ENCODE data around the gene APOL1. TPM values are rescaled to one million over a fixed set of nuclear protein-coding genes. Genes with fewer than 3 reads are reported as not detected.

The APOL1 gene
- total RNA-seq, 2 experiments from 2014 or later: 6.4 to 7.3 TPM

- Histone ChIP-seq H3K36me3 (ENCODE audit: insufficient read depth, low read length) (peaks cover 99% of the 10 kb centered on the region), H3K4me1 (ENCODE audit: insufficient read depth, low read length) (peaks cover 14% of the 10 kb centered on the region), H3K9me3 (ENCODE audit: control insufficient read depth in 1 of 2, insufficient read depth in 1 of 2, low read length in 2 of 2) (no peaks in the 10 kb centered on the region), H3K27ac (ENCODE audit: low read depth in 1 of 2, low read length in 2 of 2) (no peak overlapping the region), H3K27me3 (ENCODE audit: control insufficient read depth in 1 of 2, insufficient read depth in 2 of 2, low read length in 2 of 2) (no peaks in the 10 kb centered on the region), H3K4me3 (ENCODE audit: low read length) (no peak overlapping the region)
- no peak for TF ChIP-seq CTCF (IDR thresholded peaks at IDR 0.05)
- Mint-ChIP-seq H3K27ac (no peak overlapping the region), H3K36me3 (ENCODE audit: low read depth) (peaks cover 99% of the 10 kb centered on the region), H3K4me1 (ENCODE audit: low read depth) (peaks cover 19% of the 10 kb centered on the region), H3K27me3 (no peaks in the 10 kb centered on the region), H3K4me3 (no peak overlapping the region), H3K9me3 (no peaks in the 10 kb centered on the region)
- intact Hi-C loops (cut with DNase I, micrococcal nuclease): loop anchor here in 1 of 2 experiments (5.0 kb wide), 1 partner anchor 35 kb away; no protein-coding TSS in a partner anchor
- ATAC-seq (ENCODE audit: poor library complexity) (no peak), DNase-seq (no peak)
- CTCF ChIA-PET: interaction anchor here (0.6 to 7.9 kb wide), 9 partner anchors 8 to 199 kb away, joined by 3 to 60 read pairs (median 5); no protein-coding TSS in a partner anchor
- POLR2A ChIA-PET: interaction anchor here (0.6 to 2.4 kb wide), 9 partner anchors 9 to 172 kb away, joined by 3 to 7 read pairs (median 5); partner anchors contain the start of genes APOL2 and MYH9
These were observed 49.6 kb downstream of the APOL1 start for GRCh38 chr22:36302439-36303114.

DNA sequence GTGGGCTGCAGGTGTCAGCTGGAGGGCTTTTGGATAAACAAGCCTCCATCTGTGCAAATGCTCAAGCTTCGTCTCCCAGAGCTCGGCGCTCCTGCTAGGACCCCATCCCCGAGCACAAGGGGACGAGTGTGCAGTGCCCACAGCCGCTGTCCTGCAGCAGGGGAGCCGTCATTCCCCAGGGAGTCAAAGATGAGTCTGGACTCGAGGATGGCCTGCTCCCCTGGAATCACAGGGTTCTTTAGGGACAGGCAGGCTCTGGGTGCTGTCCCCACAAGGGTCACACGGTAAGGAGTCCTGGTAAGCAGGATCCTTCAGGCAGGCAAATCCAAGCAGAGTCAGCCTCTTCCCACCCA lies 50.2 kb downstream of the APOL1 start:
- TF ChIP-seq CTCF (IDR thresholded peaks at IDR 0.05): no peak
- Mint-ChIP-seq H3K4me1 (ENCODE audit: low read depth) (peaks cover 19% of the 10 kb centered on the region), H3K9me3 (no peaks in the 10 kb centered on the region), H3K27me3 (no peaks in the 10 kb centered on the region), H3K36me3 (ENCODE audit: low read depth) (peaks cover 97% of the 10 kb centered on the region), H3K27ac (no peak overlapping the region), H3K4me3 (no peak overlapping the region)
- ChIA-PET CTCF (interaction anchor here (0.6 to 7.9 kb wide), 3 partner anchors 17 to 184 kb away, joined by 3 to 60 read pairs (median 20); no protein-coding TSS in a partner anchor), POLR2A (interaction anchor here (0.6 to 2.4 kb wide), 4 partner anchors 9 to 182 kb away, joined by 3 to 6 read pairs (median 3); no protein-coding TSS in a partner anchor)
- ATAC-seq (ENCODE audit: poor library complexity) (no peak), DNase-seq (no peak)
- Histone ChIP-seq H3K36me3 (ENCODE audit: insufficient read depth, low read length) (peaks cover 99% of the 10 kb centered on the region), H3K27me3 (ENCODE audit: control insufficient read depth in 1 of 2, insufficient read depth in 2 of 2, low read length in 2 of 2) (no peaks in the 10 kb centered on the region), H3K9me3 (ENCODE audit: control insufficient read depth in 1 of 2, insufficient read depth in 1 of 2, low read length in 2 of 2) (no peaks in the 10 kb centered on the region), H3K4me3 (ENCODE audit: low read length) (no peak overlapping the region), H3K27ac (ENCODE audit: low read depth in 1 of 2, low read length in 2 of 2) (no peak overlapping the region), H3K4me1 (ENCODE audit: insufficient read depth, low read length) (peaks cover 14% of the 10 kb centered on the region)
- intact Hi-C loops (cut with DNase I, micrococcal nuclease): loop anchor here in 1 of 2 experiments (5.0 kb wide), 1 partner anchor 34 kb away; no protein-coding TSS in a partner anchor

GRCh38 chr22:36303874-36304273 lies 50.9 kb downstream of the APOL1 start:
- no peak for TF ChIP-seq CTCF (IDR thresholded peaks at IDR 0.05)
- intact Hi-C loops (cut with DNase I, micrococcal nuclease): loop anchor here in 1 of 2 experiments (5.0 kb wide), 1 partner anchor 33 kb away; no protein-coding TSS in a partner anchor
- Histone ChIP-seq H3K4me3 (ENCODE audit: low read length) (no peak overlapping the region), H3K9me3 (ENCODE audit: control insufficient read depth in 1 of 2, insufficient read depth in 1 of 2, low read length in 2 of 2) (no peaks in the 10 kb centered on the region), H3K36me3 (ENCODE audit: insufficient read depth, low read length) (peaks cover 99% of the 10 kb centered on the region), H3K4me1 (ENCODE audit: insufficient read depth, low read length) (peaks cover 15% of the 10 kb centered on the region), H3K27me3 (ENCODE audit: control insufficient read depth in 1 of 2, insufficient read depth in 2 of 2, low read length in 2 of 2) (no peaks in the 10 kb centered on the region), H3K27ac (ENCODE audit: low read depth in 1 of 2, low read length in 2 of 2) (no peak overlapping the region)
- peak overlapping the region; percentile 36 for H3K27ac Mint-ChIP-seq
- no peak overlapping the region for H3K4me3 Mint-ChIP-seq
- ChIA-PET CTCF (interaction anchor here (7.9 kb wide), 1 partner anchor 166 kb away, joined by 60 read pairs; no protein-coding TSS in a partner anchor), POLR2A (interaction anchor here (1.3 kb wide), 1 partner anchor 74 kb away, joined by 3 read pairs; no protein-coding TSS in a partner anchor)
- H3K27me3 Mint-ChIP-seq: no peaks in the 10 kb centered on the region
- H3K36me3 Mint-ChIP-seq (ENCODE audit: low read depth): peaks cover 97% of the 10 kb centered on the region
- ATAC-seq (ENCODE audit: poor library complexity) (no peak), DNase-seq (no peak)
- H3K9me3 Mint-ChIP-seq: no peaks in the 10 kb centered on the region
- peaks cover 19% of the 10 kb centered on the region for H3K4me1 Mint-ChIP-seq (ENCODE audit: low read depth)
